ENCODE data around the gene STKLD1. TPM values are rescaled to one million over a fixed set of nuclear protein-coding genes. Genes with fewer than 3 reads are reported as not detected.

The STKLD1 gene
- total and polyA plus RNA-seq, 9 of the 15 experiments (the other 6 are each of a cell fraction or from before 2014, with no cell fraction given), result 0.10 to 0.65 (median 0.33) TPM; not detected in 2

DNA sequence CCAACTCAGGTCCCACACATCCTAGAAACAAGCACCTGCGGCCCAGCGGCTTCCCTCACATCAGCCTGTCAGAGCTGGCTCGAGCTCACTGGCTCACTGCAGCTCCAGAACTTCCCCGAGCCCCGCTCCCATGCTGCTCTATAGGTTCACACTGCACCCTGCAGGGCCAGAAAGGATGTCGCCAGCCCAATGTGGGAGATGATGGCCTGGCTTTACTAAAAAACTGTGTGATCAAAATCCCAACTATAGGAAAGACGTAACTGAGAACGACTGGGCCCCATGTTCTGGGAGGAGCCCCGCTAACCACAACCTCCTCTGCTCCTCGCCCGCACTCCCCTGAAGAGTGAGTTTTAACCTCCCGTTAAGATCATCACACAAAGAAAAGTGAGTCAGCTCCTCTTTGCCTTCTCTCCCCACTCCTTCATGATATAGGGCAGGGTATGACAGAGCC, 4.9 kb upstream of the STKLD1 start (continued):
- TF ChIP-seq ZNF449 (CRISPR knock-in tag; IDR thresholded peaks at IDR 0.05), result no peak
- TF ChIP-seq TFAM (CRISPR knock-in tag; conservative IDR thresholded peaks at IDR 0.05), result no peak
- no peak for TF ChIP-seq MYC (IDR thresholded peaks at IDR 0.05; ENCODE audit: low read depth, low read length)
- no peak for TF ChIP-seq MYC (CRISPR knock-in tag; IDR thresholded peaks at IDR 0.05; ENCODE audit: borderline replicate concordance, low read depth)
- no peak for TF ChIP-seq ZNF143 (CRISPR knock-in tag; IDR thresholded peaks at IDR 0.05)
- no peak for TF ChIP-seq COPS2 (conservative IDR thresholded peaks at IDR 0.05)
- peak; percentile 51 for TF ChIP-seq POLR2G (IDR thresholded peaks at IDR 0.05; ENCODE audit: low read depth, low read length)
- no peak for TF ChIP-seq BACH1 (tag; IDR thresholded peaks at IDR 0.05)
- TF ChIP-seq RBFOX2 (IDR thresholded peaks at IDR 0.05; ENCODE audit: low read depth, low read length), result peak; percentile 54; the same call in 1 of the 2 replicates
- TF ChIP-seq ZNF121 (CRISPR knock-in tag; conservative IDR thresholded peaks at IDR 0.05), result no peak
- TF ChIP-seq, protein P1, sequence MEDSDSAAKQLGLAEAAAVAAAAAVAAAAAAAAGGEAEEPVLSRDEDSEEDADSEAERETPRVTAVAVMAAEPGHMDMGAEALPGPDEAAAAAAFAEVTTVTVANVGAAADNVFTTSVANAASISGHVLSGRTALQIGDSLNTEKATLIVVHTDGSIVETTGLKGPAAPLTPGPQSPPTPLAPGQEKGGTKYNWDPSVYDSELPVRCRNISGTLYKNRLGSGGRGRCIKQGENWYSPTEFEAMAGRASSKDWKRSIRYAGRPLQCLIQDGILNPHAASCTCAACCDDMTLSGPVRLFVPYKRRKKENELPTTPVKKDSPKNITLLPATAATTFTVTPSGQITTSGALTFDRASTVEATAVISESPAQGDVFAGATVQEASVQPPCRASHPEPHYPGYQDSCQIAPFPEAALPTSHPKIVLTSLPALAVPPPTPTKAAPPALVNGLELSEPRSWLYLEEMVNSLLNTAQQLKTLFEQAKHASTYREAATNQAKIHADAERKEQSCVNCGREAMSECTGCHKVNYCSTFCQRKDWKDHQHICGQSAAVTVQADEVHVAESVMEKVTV (CRISPR knock-in tag; IDR thresholded peaks at IDR 0.05), result no peak
- TF ChIP-seq ELF4 (CRISPR knock-in tag; IDR thresholded peaks at IDR 0.05), result no peak
- TF ChIP-seq SREBF2 (CRISPR knock-in tag; IDR thresholded peaks at IDR 0.05), result no peak
- no peak for TF ChIP-seq ZBTB12 (CRISPR knock-in tag; IDR thresholded peaks at IDR 0.05)
- 0 out of 2 replicates have a peak, but pooled peaks have one; percentile 42 for TF ChIP-seq ERF (CRISPR knock-in tag; IDR thresholded peaks at IDR 0.05)
- no peak for TF ChIP-seq ZFX (CRISPR knock-in tag; IDR thresholded peaks at IDR 0.05)
- TF ChIP-seq U2AF2 (optimal IDR thresholded peaks at IDR 0.05; ENCODE audit: low read depth, low read length), result no peak
- peak; percentile 27 for TF ChIP-seq TAF1 (IDR thresholded peaks at IDR 0.05; ENCODE audit: control insufficient read depth, extremely low read depth, insufficient read depth, low read length, severe bottlenecking)
- TF ChIP-seq FOSL1 (tag; conservative IDR thresholded peaks at IDR 0.05), result peak; percentile 41; the same call in 1 of the 2 replicates
- TF ChIP-seq ZBED1 (IDR thresholded peaks at IDR 0.05), result no peak
- no peak for TF ChIP-seq NCOA6 (IDR thresholded peaks at IDR 0.05)

All from K562 (cell line).